GM23338 (cell line): ENCODE measurements around the gene ESPL1. TPM values are rescaled to one million over a fixed set of nuclear protein-coding genes. Genes with fewer than 3 reads are reported as not detected.

Experiments
- polyA plus RNA-seq: library from polyadenylated mRNA; unstranded; fragments of >200 nt; fragmentation: Nextera tagmentation; extraction: Ambion mirVana; gene quantifications from 2 replicates; pipeline ENCODE4 v1.2.1, GENCODE V29; 2016
- total RNA-seq: library from RNA; depleted of rRNA; stranded (reverse); fragments of >200 nt; shearing (Covaris generic); gene quantifications from 2 replicates; pipeline ENCODE4 v1.2.3, GENCODE V29; 2014; rRNA removed

Gene ESPL1
- total and polyA plus RNA-seq, 2 experiments from 2014 or later: 13.2 to 56.5 TPM

Other genes starting within 250 kb of the ESPL1 start
- 5.7 and 6.9 TPM in 2 replicates for gene TNS2, start 218.2 kb upstream of the ESPL1 start, total RNA-seq
- 1.5 and 1.8 TPM in 2 replicates for gene TNS2, start 218.2 kb upstream of the ESPL1 start, polyA plus RNA-seq
- 4.7 and 5.4 TPM in 2 replicates for gene SPRYD3, start 188.9 kb upstream of the ESPL1 start, total RNA-seq
- gene SPRYD3, start 188.9 kb upstream of the ESPL1 start, polyA plus RNA-seq: 3.4 and 4.3 TPM in 2 replicates
- 14.1 and 16.6 TPM in 2 replicates for gene IGFBP6, start 170.6 kb upstream of the ESPL1 start, total RNA-seq
- 14.7 and 17.6 TPM in 2 replicates for gene IGFBP6, start 170.6 kb upstream of the ESPL1 start, polyA plus RNA-seq
- not detected in 2 replicates for gene SOAT2, start 164.8 kb upstream of the ESPL1 start, total RNA-seq
- not detected in 2 replicates for gene SOAT2, start 164.8 kb upstream of the ESPL1 start, polyA plus RNA-seq
- gene ZNF740, start 87.6 kb upstream of the ESPL1 start, total RNA-seq: 13.0 and 13.2 TPM in 2 replicates
- 1.3 and 2.6 TPM in 2 replicates for gene ZNF740, start 87.6 kb upstream of the ESPL1 start, polyA plus RNA-seq
- gene CSAD, start 87.4 kb upstream of the ESPL1 start, total RNA-seq: 3.6 and 7.1 TPM in 2 replicates
- 3.1 and 3.2 TPM in 2 replicates for gene CSAD, start 87.4 kb upstream of the ESPL1 start, polyA plus RNA-seq
- gene ITGB7, start 61.0 kb upstream of the ESPL1 start, total RNA-seq: 0.39 TPM in 1 of 2 replicates, not detected in the other
- 0.32 and 0.43 TPM in 2 replicates for gene ITGB7, start 61.0 kb upstream of the ESPL1 start, polyA plus RNA-seq
- gene RARG, start 36.1 kb upstream of the ESPL1 start, total RNA-seq: 39.3 and 50.2 TPM in 2 replicates
- 16.4 and 18.5 TPM in 2 replicates for gene RARG, start 36.1 kb upstream of the ESPL1 start, polyA plus RNA-seq
- 199 and 225 TPM in 2 replicates for gene PFDN5, start 27.2 kb downstream of the ESPL1 start, total RNA-seq
- gene PFDN5, start 27.2 kb downstream of the ESPL1 start, polyA plus RNA-seq: 567 and 586 TPM in 2 replicates
- gene MYG1, start 31.4 kb downstream of the ESPL1 start, total RNA-seq: 65.0 and 66.5 TPM in 2 replicates
- gene MYG1, start 31.4 kb downstream of the ESPL1 start, polyA plus RNA-seq: 94.2 and 100.0 TPM in 2 replicates
- gene AAAS, start 53.3 kb downstream of the ESPL1 start, total RNA-seq: 77.7 and 81.7 TPM in 2 replicates
- gene AAAS, start 53.3 kb downstream of the ESPL1 start, polyA plus RNA-seq: 36.7 and 40.4 TPM in 2 replicates
- gene SP7, start 68.1 kb downstream of the ESPL1 start, total RNA-seq: 0.04 and 0.17 TPM in 2 replicates
- gene SP7, start 68.1 kb downstream of the ESPL1 start, polyA plus RNA-seq: 0.16 TPM in 1 of 2 replicates, not detected in the other
- gene SP1, start 111.9 kb downstream of the ESPL1 start, total RNA-seq: 68.4 and 73.3 TPM in 2 replicates
- 10.6 and 11.1 TPM in 2 replicates for gene SP1, start 111.9 kb downstream of the ESPL1 start, polyA plus RNA-seq
- gene AMHR2, start 155.6 kb downstream of the ESPL1 start, total RNA-seq: 0.24 TPM in 1 of 2 replicates, not detected in the other
- not detected in 2 replicates for gene AMHR2, start 155.6 kb downstream of the ESPL1 start, polyA plus RNA-seq
- 70.5 and 120 TPM in 2 replicates for gene PRR13, start 173.4 kb downstream of the ESPL1 start, total RNA-seq
- 302 and 303 TPM in 2 replicates for gene PRR13, start 173.4 kb downstream of the ESPL1 start, polyA plus RNA-seq
- gene PCBP2, start 183.8 kb downstream of the ESPL1 start, total RNA-seq: 676 and 713 TPM in 2 replicates
- 397 and 473 TPM in 2 replicates for gene PCBP2, start 183.8 kb downstream of the ESPL1 start, polyA plus RNA-seq
- 15.6 and 17.9 TPM in 2 replicates for gene MAP3K12, start 231.2 kb downstream of the ESPL1 start, total RNA-seq
- gene MAP3K12, start 231.2 kb downstream of the ESPL1 start, polyA plus RNA-seq: 6.6 and 7.9 TPM in 2 replicates
- 55.7 and 83.4 TPM in 2 replicates for gene TARBP2, start 233.0 kb downstream of the ESPL1 start, total RNA-seq
- gene TARBP2, start 233.0 kb downstream of the ESPL1 start, polyA plus RNA-seq: 52.1 and 57.0 TPM in 2 replicates
- 0.69 TPM in 1 of 2 replicates, not detected in the other for gene NPFF, start 239.2 kb downstream of the ESPL1 start, total RNA-seq
- gene NPFF, start 239.2 kb downstream of the ESPL1 start, polyA plus RNA-seq: 0.71 and 0.96 TPM in 2 replicates